Stimulated activated CD8-positive, alpha-beta memory T cell treated with anti-CD3 and anti-CD28 coated beads, Interleukin-7, amount 100 ng/mL, for 1 hour (primary cell): ENCODE measurements around the gene RPL36A.

ENCODE experiments used
- DNase-seq, 2 donors: peaks; one replicate each; pipeline ENCODE4 v3.0.0-alpha.2; 2020; ENCODE audit warnings: low read depth in 2 of 2

RPL36A gene

DNA sequence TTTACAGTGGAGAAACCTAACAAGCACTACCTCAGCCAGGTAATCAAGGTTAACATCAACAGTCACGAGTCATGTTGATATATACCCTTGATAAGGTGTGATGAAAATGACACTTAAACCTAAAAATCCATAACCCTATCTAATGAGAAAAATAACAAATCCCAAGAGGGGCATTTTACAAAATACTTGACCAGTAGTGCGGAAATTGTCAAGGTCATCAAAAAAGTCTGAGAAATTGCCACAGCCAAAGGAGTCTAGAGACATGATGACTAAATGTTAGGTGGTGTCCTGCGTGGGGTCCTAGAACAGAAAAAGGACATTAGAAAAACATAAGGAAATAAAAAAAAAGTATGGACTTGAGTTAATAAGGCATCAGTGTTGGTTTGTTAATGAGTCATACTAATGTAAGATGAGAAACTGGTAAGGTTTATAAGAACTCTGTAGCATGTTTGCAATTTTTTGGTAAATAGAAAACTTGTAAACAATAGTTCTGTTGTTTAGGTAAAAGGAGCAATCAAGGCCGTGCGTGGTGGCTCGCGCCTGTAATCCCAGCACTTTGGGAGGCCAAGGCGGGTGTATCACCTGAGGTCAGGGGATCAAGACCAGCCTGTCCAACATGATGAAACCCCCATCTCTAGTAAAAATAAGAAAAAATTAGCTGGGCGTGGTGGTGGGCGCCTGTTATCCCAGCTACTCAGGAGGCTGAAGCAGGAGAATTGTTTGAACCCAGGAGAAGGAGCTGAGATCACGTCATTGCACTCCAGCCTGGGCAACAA lies 2.9 kb downstream of the RPL36A start:
- DNase-seq = no peak

DNA sequence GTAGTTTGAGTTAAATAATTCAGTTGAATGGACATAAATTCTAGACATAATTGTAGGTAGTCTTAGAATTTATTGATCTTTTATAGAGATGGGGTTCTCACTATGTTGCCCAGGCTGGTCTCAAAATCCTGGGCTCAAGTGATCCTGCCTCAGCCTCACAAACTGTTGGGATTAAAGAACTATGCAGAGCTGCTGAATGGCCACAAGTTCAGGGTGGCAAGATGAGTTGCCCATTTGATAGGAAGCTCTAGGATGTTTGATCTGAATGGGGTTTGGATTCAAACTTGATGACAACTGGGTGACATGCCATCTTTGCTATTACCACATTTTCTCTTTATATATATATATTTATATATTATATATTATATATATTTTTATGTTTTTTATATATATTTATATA lies 3.6 kb downstream of the RPL36A start:
- DNase-seq = no peak

DNA sequence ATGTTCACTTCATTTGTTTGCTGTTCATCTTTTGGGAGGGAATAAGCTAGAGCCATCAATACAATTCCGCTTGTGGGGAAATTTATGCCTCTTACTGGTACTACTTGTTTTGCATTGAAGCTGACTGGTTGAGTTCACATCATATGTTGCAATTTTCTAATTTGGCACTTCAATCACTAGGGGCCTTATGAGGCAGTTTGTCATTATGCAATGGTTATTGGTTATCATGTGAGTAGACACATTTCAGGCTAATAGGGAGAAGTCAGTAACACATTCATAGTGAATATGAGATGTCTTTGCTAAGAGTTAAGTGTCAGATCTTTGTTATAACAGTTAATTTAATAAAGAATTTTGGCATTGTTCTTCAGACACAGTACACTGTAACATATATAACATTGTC lies 5.0 kb downstream of the RPL36A start:
- no peak for DNase-seq

DNA sequence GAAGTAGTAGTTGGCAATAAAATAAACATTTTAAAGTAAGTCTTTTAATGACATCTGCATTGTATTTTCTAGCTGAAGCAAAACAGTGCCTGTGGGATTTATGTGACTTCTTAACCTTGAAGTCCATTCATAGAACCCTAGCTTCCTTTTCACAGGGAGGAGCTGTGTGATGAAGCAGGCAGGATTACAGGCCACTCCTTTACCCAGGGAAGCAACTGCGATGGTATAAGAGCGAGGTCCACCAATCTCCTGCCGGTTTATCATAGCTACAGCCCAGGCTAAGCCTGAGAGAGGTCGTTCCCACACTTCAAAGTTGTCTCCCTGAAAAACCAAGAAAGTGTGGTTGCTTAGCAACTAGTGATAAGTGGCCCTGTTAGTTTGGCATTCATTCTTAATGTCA lies 7.0 kb downstream of the RPL36A start:
- DNase-seq = no peak

DNA sequence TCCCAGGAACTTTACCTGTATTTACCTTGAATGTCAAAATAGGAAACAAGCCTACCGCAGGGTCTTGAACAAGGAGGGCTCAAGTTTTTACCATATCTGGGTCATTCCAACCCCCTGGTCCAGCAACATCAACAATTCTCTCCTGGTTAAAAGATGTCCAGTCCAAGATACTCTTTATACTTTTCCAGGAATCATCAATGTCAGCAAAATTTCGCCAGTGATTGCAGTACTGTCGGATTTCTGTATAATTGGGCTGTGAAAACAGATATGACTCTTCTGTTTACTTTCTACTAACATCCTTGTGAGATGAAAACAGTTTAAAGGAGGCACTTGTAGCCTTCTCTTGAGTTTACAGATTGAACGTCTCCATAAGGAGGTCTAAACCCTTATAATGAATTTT lies 7.9 kb downstream of the RPL36A start:
- DNase-seq = no peak

DNA sequence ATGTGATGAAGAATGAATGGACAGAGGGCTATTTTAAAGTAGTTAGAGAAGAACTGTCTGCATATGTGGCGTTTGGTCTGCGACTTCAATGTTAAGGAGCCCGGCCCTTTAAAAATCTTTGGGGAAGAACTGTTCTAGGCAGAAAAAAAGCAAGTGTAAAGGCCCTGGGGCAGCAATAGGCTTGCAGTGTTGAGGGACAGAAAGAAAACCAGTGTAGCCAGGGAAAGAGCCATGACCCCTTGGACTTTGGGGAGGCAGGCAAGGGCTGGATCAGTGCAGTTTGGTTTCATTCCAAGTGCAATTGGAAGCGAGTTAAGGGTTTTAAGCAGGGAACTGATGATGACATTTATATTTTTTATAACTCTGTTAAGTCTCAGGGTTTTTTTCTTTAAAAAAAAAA lies 9.0 kb downstream of the RPL36A start:
- no peak for DNase-seq

DNA sequence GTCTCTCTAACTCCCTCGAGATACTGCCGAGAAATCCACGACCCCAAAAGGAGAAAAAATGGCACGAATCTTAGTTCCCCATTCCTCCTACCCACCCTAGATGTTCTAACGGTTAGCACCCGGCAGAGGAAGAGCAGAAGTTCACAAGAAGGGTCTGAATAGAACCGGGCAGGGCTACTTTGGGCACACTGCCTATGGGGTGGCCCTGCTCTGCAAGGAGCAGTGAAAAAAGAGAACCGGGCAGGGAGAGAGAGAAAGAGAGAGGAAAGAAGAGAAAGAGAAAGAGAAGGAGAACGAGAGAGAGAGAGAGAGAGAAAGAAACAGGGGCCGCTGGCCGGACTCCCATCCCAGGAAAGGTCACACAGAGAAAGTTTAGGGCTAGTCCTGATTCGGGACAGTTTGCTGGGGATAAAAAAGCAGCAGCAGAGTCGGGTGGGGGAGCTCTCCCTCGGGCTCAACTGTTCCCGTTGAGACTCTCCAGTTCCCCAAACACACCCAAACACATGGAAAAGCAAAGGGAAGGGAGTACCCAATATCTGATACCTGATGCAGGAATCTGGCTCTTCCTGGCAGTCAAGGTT lies 16.4 kb downstream of the RPL36A start:
- DNase-seq = no peak

DNA sequence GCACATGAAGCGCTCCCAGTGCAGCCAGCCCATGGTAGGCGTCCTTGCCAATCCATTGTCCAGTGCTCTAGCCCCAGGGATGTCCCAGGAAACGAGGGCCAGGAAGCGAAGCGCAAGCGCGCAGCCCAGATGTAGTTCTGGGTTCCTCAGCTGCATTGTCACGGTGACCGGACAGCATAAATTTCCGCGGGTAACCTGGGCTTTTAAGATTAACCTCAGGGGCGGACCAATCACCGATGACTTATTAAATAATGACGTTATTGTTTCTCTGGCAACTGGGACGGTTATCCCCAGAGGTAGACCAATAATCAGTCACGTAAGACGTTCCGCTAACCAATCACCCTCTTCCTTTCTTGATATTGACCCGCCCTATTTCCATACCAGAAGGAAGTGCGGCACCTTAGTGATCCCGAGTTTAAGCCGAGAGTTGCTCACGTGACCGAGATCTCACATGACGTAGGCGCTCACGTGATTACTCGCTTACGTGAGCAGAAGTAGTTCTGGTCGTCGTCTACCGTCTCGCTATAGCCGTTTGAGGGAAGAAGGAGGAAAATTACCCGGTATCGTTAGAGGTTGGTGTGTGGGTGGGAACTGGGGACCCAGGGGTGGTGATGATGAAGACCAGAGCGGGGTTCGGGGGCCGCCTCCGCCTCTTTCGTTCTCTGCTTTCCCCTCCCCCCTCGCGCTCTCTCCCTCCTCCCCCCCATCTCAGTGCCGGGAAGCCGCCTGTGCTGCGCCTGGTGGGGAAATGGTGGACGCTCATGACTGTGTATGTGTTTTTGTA lies 17.1 kb downstream of the RPL36A start, which contains the start of the genes GLA and HNRNPH2:
TSS of gene GLA (minus strand) at position 178 of the 784 bp plus-strand sequence. CDS start at position 156, 22 bp downstream.
TSS of gene HNRNPH2 (plus strand) at position 475 of the 784 bp plus-strand sequence. CDS start 3,767 bp downstream, outside the sequence.
- DNase-seq = peak; percentile 68 to 70

DNA sequence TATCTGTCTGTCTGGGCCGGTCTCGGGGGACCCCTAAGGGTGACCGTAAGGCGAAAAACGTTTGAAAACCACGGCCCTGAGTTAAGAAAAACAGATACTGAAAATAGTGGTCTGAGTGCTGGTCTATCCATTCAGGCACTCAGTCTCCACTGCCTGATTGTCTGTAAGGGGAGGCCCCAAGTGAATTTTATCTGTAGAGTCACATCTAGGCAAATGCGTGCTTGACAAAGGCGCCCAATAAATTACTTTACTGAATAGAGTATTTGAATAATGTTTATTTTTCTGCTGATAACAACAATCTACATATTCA lies 17.7 kb downstream of the RPL36A start:
- no peak for DNase-seq

DNA sequence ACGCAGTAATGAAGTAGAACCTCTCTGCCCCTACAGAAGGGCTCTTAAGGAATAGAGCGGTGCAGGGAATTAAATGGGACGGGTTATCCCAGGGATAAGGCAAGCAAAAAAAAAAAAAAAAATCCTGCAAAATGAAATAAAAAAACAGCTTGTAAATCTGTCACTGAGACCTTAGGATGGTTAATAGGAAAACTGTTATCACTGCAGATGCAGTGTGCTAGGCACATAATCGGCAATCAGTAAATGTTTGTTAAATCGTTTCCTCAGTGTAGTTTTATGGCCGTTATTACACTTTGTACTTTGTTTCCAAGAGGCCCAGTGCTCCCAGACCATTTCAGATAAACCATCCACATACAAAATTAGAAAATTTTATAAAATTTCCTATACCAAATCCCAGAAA lies 18.2 kb downstream of the RPL36A start:
- no peak for DNase-seq

DNA sequence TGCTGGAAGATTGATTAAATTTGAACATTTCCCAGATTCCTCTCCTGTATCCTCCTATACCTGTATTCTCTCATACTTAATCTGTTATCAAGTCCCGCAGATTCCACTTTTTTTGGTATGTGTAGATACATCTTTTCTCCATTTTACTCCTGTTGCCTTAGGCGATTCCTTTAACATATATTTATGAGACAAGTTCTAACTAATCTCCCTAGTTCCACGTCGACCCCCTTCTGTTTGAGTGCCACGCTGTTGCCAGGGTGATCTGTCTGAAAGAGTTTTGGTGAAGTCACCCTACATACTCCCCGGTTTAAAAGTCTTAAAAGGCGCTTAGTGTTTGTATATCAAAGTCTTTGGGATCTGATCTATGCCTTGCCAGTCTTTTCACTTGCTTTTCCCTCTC lies 19.6 kb downstream of the RPL36A start:
- DNase-seq = no peak

DNA sequence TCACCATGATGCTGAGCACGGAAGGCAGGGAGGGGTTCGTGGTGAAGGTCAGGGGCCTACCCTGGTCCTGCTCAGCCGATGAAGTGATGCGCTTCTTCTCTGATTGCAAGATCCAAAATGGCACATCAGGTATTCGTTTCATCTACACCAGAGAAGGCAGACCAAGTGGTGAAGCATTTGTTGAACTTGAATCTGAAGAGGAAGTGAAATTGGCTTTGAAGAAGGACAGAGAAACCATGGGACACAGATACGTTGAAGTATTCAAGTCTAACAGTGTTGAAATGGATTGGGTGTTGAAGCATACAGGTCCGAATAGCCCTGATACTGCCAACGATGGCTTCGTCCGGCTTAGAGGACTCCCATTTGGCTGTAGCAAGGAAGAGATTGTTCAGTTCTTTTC lies 21.2 kb downstream of the RPL36A start:
- DNase-seq = no peak

DNA sequence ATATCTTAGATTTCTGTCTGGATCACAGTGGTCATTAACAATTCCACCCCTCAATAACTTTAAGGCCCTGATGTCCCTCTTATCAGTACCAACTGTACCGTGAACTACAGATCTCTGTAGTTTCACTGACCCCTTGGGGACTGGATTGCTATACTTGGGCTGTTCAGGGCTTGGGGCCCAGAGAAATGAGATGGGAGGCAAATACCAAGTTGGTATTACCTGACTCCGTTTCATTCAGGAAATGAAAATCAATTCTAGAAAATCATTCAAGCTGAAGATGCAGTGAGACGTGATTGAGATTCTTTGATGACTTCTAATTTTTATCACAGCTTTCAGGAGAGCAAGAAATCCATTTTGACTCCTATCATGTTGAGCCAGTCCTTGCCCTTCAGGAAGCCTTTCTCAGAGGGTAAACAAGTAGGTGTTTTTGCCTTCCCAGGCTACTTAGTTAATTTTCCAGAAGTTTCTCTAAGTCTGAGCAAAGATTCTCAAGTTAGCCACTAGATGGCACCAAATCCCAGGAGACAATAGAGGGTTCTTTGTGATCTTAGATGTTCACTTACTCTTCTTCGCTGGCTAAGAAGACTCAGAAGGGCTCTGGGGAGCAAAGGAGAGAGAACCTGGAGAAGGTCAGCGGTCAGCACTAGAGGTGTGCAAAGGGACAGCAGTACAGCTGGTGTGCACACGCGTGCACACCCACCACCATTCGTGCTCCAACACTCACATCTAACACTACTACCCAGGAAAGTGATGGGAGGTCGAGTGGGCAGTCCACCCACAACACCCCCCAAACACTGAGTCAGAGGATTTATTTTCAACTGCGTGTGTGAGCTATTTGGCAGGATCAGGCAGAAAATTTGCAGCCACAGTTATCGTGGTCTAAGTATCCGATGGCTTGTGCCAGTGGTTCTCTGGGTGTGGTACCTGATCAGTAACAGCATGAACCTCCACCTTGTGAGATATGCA lies 24.7 kb downstream of the RPL36A start:
- DNase-seq = no peak

DNA sequence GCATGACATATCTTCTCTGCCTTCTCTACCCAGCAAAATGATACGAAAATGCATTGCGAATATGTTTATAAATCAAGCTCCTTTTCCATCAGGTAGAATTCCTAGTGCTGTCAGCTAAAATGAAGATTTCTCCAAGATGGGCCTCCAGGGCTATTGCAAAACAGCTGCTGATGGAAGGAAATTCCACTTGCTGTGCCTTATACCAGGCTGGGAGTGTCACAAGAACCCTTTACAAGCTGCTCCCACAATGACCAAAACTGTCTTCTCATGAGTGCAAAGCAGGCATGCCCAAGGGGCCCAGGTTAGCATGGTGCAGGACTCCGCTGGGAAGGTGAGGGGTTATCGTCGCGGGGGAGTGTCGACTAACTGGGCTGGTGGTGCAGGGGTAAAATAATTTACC lies 25.9 kb downstream of the RPL36A start:
- DNase-seq = no peak

DNA sequence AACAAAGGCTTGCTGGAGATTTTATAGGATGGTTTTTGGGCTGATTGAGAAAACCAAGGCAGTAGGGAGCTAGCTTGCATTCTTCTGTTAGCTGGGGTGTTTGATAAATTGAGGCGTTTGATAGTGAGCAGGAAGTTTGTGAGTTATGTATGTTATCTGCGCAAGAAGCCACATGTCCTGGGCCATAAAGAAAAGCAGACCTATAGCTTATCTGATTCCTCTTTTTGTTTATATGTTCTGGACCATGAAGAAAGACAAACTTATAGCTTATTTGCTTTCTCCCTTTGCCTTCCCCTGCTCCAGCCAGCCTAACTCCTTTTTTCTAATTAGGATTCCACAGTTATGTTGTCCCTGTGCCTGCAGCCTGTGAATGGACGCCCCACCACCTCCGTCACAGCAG lies 26.4 kb downstream of the RPL36A start:
- no peak for DNase-seq

DNA sequence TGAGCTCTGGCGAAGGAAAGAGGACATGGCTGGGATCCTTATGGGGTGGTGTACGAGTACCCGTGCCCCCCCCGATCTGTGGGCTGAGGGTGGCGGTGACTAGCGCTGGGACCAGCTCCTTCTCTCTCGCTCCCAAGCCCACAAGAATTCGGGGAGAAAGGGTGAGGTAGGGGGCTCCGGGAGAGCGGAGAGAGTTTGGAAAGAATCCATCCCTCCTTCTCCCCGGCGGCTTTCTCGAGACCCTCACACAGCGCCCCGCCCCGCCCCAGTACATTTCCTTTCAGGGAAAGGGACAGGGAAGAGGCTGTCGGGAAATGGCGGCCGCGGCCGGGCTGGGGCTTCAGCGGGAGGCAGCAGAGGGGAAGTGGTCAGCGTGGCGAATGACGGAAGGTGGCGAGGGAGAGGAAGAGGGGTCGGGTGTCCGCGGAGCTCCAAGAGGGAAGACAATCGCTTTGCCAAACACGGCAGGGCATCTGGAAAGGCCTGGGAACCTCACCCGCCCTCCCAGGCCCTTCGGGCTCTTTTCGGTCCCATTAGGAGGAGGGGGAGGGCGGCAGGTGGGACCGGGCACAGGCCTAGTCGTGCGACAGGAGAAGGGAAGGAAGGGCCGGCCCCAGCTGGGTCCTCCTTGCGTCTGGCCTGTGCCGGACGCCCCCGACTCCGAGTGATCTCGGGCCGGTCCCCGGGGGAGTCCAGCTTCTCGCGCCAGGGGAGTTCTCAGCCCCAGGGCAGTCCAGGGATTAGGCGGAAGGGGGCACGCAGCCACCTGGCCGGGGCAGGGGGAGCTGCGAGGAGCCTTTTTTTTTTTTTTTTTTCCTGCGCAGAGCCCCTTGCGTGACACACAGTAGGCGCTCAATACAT lies 27.4 kb downstream of the RPL36A start:
- no peak for DNase-seq

DNA sequence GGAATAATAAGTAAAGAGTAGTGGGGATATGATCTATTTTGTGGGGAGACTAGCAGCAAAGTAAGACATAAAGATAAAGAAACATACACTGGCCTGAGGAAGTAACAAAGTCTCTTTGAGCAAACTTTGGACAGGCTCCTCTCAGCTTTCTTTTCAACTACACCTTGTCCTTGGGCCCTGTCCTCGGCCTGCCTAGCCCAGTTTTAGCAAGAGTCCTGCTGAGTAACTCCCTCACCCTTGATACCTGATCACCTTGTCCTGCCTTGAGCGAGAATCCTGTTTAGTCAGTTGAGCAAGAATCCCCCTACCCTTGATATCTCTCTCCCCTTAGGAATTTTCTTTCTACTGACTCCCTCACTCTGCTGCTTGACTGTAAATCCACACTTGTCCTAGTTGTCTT lies 28.7 kb downstream of the RPL36A start:
- DNase-seq = no peak

DNA sequence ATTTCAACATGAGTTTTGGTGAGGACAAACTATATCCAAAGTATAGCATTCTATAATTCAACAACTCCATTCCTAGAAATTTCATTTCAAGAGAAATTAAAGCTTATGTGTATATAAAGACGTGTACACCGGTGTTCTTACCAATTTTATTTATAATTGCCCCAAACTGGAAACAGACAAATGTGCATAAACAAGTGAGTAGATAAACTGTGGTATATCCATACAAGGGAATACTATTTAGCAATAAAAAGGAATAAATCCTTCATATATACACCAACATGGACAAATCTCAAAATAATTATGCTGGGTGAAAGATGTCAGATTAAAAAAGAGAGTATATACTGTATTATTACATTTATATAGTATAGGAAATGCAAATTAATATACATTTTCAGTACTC lies 37.1 kb downstream of the RPL36A start:
- DNase-seq = no peak

DNA sequence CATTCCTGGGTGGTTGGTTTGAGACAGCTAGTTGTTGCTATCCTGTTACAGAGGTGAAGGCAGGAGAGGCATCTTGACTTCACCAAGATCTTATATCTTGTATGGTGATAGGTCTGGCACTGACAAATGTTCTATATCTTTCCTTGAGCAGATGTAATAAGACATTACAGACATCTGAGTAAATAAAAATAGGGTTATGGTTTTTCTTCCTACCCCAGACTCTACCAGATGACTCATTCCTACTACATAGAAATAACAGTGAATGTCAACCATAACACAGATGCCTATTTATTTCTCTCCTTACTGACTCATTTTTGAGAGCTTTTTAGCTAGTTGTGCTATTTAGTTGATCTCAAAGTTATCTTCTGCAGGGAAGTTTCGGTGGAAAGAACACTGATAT lies 39.1 kb downstream of the RPL36A start:
- DNase-seq = no peak

DNA sequence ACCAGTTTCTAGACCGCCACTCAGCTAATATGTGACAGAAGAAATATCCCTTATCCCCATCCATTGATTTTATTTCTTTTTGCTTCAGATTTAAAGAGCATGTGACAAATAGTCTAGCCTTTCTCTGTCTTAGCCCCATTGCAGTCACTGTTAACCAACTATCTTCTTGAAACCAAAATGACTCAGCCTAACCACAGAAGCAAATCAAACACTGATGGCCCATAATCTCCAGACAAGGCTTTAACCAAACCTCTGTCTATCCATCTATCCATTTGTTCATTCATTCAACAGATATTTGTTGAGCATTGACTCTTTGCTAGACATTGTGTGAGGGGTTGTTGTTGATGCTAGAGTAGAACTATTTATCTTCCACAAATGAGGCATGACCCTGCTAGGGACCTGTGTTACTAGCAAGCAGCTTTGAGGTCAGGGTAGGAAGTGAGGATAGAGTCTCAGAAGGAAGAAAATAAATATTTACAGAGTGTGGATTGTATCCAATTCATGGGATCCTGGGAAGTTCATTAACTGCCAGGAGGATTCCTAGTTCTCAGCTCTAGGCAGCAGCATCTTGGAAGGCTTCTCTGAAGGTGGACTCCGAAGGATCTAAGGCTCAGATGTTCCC lies 39.8 kb downstream of the RPL36A start:
- DNase-seq = no peak
